Gastroesophageal sphincter (tissue), 3 donors: Measurements from ENCODE around the gene TEX2.

Source experiments
- CTCF ChIP-seq, 4 experiments: fragments of 200-600 bp in 2 of 4; fragments of 450-650 bp in 2 of 4; sonication (generic) in 1 of 4; IDR thresholded peaks; one replicate each; pipeline ENCODE4 v1.5.1; 2017 to 2019; ENCODE audit warnings: antibody characterized with exemption in 4 of 4, mild to moderate bottlenecking in 2 of 4, moderate library complexity in 2 of 4
- EP300 ChIP-seq: sonication (generic); formaldehyde crosslinking; IDR thresholded peaks from one replicate; pipeline ENCODE4 v1.6.1; 2017; ENCODE audit warnings: antibody characterized with exemption, mild to moderate bottlenecking
- POLR2A ChIP-seq, 2 donors: fragments of 450-650 bp; IDR thresholded peaks; one replicate each; pipeline ENCODE4 v1.6.1; 2017; ENCODE audit warnings: antibody characterized with exemption in 2 of 2, mild to moderate bottlenecking in 2 of 2, moderate library complexity in 1 of 2
- POLR2AphosphoS5 ChIP-seq: sonication (generic); formaldehyde crosslinking; IDR thresholded peaks from one replicate; pipeline ENCODE4 v1.6.1; 2017; ENCODE audit warnings: antibody characterized with exemption

DNA sequence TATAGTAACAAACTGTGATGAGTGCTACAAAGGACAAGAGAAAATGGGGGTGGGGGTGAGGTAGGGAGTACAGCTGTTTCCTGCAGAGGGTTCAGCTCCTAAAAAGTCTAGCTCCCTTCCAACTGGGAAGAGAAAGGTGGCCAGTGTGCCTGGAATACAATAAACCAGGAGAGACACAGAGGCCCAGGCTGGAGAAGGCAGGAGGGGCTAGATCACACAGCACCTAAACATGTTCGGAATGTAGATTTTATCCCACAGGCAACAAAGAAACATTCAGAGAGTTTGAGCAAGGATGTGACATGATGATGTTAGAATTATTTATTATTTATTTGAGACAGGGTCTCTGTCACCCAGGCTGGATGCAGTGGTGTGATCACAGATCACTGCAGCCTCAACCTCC lies 10.2 kb downstream of the TEX2 start:
- TF ChIP-seq POLR2A (IDR thresholded peaks at IDR 0.05), result no peak
- no peak for TF ChIP-seq CTCF (IDR thresholded peaks at IDR 0.05)
- no peak for TF ChIP-seq EP300
- no peak for TF ChIP-seq POLR2AphosphoS5
